Glutamatergic neuron (in vitro differentiated cells): Measurements from ENCODE around the gene DOCK9. TPM values are rescaled to one million over a fixed set of nuclear protein-coding genes. Genes with fewer than 3 reads are reported as not detected.

ENCODE experiments used
- DNase-seq: peaks from one replicate; pipeline ENCODE4 v3.0.0; 2022
- H3K27ac Mint-ChIP-seq: one replicate; pipeline ENCODE4 v1.8.0; 2020; ENCODE audit warnings: mild to moderate bottlenecking, mixed read lengths, inconsistent platforms; ENCODE audit not compliant: unreplicated experiment
- H3K27me3 Mint-ChIP-seq: one replicate; pipeline ENCODE4 v1.8.0; 2020; ENCODE audit warnings: mild to moderate bottlenecking, moderate library complexity, mixed read lengths, inconsistent platforms; ENCODE audit not compliant: unreplicated experiment
- H3K36me3 Mint-ChIP-seq: one replicate; pipeline ENCODE4 v1.8.0; 2020; ENCODE audit warnings: mild to moderate bottlenecking, mixed read lengths, inconsistent platforms; ENCODE audit not compliant: unreplicated experiment
- H3K4me1 Mint-ChIP-seq: one replicate; pipeline ENCODE4 v1.8.0; 2020; ENCODE audit warnings: mild to moderate bottlenecking, low read depth, mixed read lengths, inconsistent platforms; ENCODE audit not compliant: unreplicated experiment
- H3K4me3 Mint-ChIP-seq: one replicate; pipeline ENCODE4 v1.8.0; 2020; ENCODE audit warnings: mild to moderate bottlenecking, mixed read lengths, inconsistent platforms; ENCODE audit not compliant: unreplicated experiment
- H3K9me3 Mint-ChIP-seq: one replicate; pipeline ENCODE4 v1.8.0; 2020; ENCODE audit warnings: mild to moderate bottlenecking, moderate library complexity, mixed read lengths, inconsistent platforms; ENCODE audit not compliant: unreplicated experiment
- CTCF ChIP-seq: fragments of 200-600 bp; sonication (generic); IDR thresholded peaks from one replicate; pipeline ENCODE4 v1.5.0; 2021; ENCODE audit not compliant: partially characterized antibody, unreplicated experiment
- total RNA-seq: library from RNA; stranded (reverse); fragmentation: NEBNext Ultra II Directional; extraction: Animal tissue kit (Norgen Biotek cat#: 25700); gene quantifications from one replicate; pipeline ENCODE4 v1.2.1, GENCODE V29; 2021; ENCODE audit not compliant: unreplicated experiment

The DOCK9 gene
- total RNA-seq, 1 donor from 2014 or later: 4.5 TPM

DNA sequence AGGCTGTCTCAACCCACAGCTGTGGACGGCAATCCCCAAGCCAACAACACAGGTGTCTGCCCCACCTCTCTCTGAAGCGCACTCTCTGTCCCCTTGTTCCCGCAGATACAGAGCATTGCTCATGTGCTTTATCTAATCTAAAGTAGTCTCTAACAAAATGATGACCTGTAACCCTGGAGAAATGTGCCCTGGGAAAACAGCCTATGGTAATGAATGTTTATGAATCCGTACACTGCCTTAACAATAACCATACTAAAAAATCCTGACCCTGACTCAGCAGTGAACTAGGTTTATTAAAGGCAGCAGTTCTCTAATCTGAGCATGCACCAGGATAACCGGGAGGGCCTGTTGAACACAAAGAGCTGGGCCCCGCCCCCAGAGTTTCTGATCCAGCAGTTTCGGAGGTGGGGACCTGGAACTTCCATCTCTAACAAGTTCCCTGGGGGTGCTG lies 174.7 kb downstream of the DOCK9 start:
- no peak for TF ChIP-seq CTCF
- DNase-seq: no peak
- Mint-ChIP-seq H3K36me3 (no peaks in the 10 kb centered on the region), H3K27me3 (no peaks in the 10 kb centered on the region), H3K4me3 (no peak overlapping the region), H3K27ac (no peak overlapping the region), H3K4me1 (no peaks in the 10 kb centered on the region), H3K9me3 (no peaks in the 10 kb centered on the region)

DNA sequence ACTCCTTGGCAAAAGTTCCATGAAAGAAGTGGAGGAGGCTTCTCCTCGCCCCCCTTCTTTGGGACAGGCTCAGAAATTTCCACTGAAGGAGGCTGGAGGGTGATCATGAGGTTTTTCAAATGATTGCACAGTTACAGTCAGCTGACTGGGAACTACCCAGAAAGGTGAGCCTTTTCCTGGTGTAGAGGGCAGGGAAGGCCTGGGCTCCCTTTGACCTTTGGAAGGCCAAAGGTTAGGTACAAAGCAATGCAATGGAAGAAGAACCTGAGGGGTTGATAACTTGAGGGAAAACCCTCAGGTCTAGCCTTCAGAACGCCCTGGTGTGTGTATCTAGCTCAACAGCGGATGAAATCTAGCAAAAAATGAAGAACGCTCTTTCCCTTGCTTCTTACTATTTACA lies 175.3 kb downstream of the DOCK9 start:
- no peak for DNase-seq
- TF ChIP-seq CTCF: no peak
- no peak overlapping the region for H3K4me3 Mint-ChIP-seq
- no peaks in the 10 kb centered on the region for H3K27me3 Mint-ChIP-seq
- H3K27ac Mint-ChIP-seq: no peak overlapping the region
- H3K36me3 Mint-ChIP-seq: peaks cover 4% of the 10 kb centered on the region
- H3K9me3 Mint-ChIP-seq: no peaks in the 10 kb centered on the region
- peaks cover 4% of the 10 kb centered on the region for H3K4me1 Mint-ChIP-seq

- peaks cover 10% of the 10 kb centered on the region for H3K4me1 Mint-ChIP-seq
- no peak for TF ChIP-seq CTCF
- no peak overlapping the region for H3K27ac Mint-ChIP-seq
- H3K36me3 Mint-ChIP-seq: peaks cover 4% of the 10 kb centered on the region
- DNase-seq: no peak
- no peak overlapping the region for H3K4me3 Mint-ChIP-seq
- no peaks in the 10 kb centered on the region for H3K9me3 Mint-ChIP-seq
- H3K27me3 Mint-ChIP-seq: no peaks in the 10 kb centered on the region
These were observed 176.0 kb downstream of the DOCK9 start for GRCh38 chr13:98801626-98802418.

- no peak for TF ChIP-seq CTCF
- peaks cover 1% of the 10 kb centered on the region for H3K9me3 Mint-ChIP-seq
- DNase-seq: no peak
These were observed 177.8 kb downstream of the DOCK9 start for GRCh38 chr13:98800078-98800477.

More at GRCh38 chr13:98800078-98800477, 177.8 kb downstream of the DOCK9 start:
- Mint-ChIP-seq H3K36me3 (peaks cover 4% of the 10 kb centered on the region), H3K27ac (no peak overlapping the region), H3K27me3 (no peaks in the 10 kb centered on the region), H3K4me1 (peaks cover 13% of the 10 kb centered on the region), H3K4me3 (no peak overlapping the region)
